Sigmoid colon (tissue), 4 donors: Measurements from ENCODE around the gene XKR3.
"Not testable (repeated sequence)": the region's sequence is repeated elsewhere in the genome, so short reads cannot be mapped to it uniquely, and the experiment has no call there.

Source experiments
- CTCF ChIP-seq, 4 experiments: fragments of 450-650 bp in 3 of 4; fragments of 200-600 bp in 1 of 4; IDR thresholded peaks; one replicate each; pipeline ENCODE4 v1.5.1; 2016 to 2019; ENCODE audit warnings: antibody characterized with exemption in 4 of 4, mild to moderate bottlenecking in 3 of 4, moderate library complexity in 2 of 4
- EP300 ChIP-seq, 4 donors: sonication (generic); formaldehyde crosslinking; IDR thresholded peaks; one replicate each; pipeline ENCODE4 v1.6.1; 2017; ENCODE audit warnings: antibody characterized with exemption in 4 of 4
- POLR2A ChIP-seq, 2 donors: fragments of 450-650 bp; IDR thresholded peaks; one replicate each; pipeline ENCODE4 v1.6.1; 2016; ENCODE audit warnings: antibody characterized with exemption in 2 of 2, mild to moderate bottlenecking in 2 of 2, moderate library complexity in 2 of 2
- POLR2AphosphoS5 ChIP-seq, 4 donors: sonication (generic); formaldehyde crosslinking; IDR thresholded peaks; one replicate each; pipeline ENCODE4 v1.6.1; 2017; ENCODE audit warnings: antibody characterized with exemption in 4 of 4

- not testable (repeated sequence) for TF ChIP-seq CTCF, POLR2A, EP300, POLR2AphosphoS5 (IDR thresholded peaks at IDR 0.05)
Observed at GRCh38 chr22:16734271-16734670, 90.9 kb downstream of the XKR3 start.
